Endothelial cell of umbilical vein (primary cell): ENCODE data around the gene PPFIA3.

Experiments
- EZH2 ChIP-seq: IDR thresholded peaks from 2 replicates; pipeline ENCODE4 v1.6.1; 2012; ENCODE audit warnings: borderline replicate concordance, low read depth, mild to moderate bottlenecking, moderate library complexity, low read length, inconsistent platforms; ENCODE audit not compliant: severe bottlenecking
- POLR2A ChIP-seq: IDR thresholded peaks from 2 replicates; pipeline ENCODE4 v1.6.1; 2012; ENCODE audit warnings: low read depth, mild to moderate bottlenecking, control low read depth, low read length
- POLR2AphosphoS5 ChIP-seq: IDR thresholded peaks from 2 replicates; pipeline ENCODE4 v1.6.1; 2012; ENCODE audit warnings: low read depth, mild to moderate bottlenecking, control low read depth, low read length, moderate library complexity; ENCODE audit not compliant: insufficient read depth
- TF ChIP-seq, protein P1 (sequence below), 2 donors: IDR thresholded peaks; 1 replicate in 1 of 2; 2 replicates in 1 of 2; pipeline ENCODE4 v1.5.1; 2011; ENCODE audit warnings: low read length in 2 of 2, mild to moderate bottlenecking in 2 of 2, moderate library complexity in 2 of 2, control low read depth in 1 of 2, inconsistent platforms in 1 of 2, low read depth in 1 of 2; ENCODE audit not compliant: insufficient read depth in 1 of 2; ENCODE audit errors: extremely low read depth in 1 of 2

- TF ChIP-seq POLR2A = no peak
- TF ChIP-seq, protein P1, sequence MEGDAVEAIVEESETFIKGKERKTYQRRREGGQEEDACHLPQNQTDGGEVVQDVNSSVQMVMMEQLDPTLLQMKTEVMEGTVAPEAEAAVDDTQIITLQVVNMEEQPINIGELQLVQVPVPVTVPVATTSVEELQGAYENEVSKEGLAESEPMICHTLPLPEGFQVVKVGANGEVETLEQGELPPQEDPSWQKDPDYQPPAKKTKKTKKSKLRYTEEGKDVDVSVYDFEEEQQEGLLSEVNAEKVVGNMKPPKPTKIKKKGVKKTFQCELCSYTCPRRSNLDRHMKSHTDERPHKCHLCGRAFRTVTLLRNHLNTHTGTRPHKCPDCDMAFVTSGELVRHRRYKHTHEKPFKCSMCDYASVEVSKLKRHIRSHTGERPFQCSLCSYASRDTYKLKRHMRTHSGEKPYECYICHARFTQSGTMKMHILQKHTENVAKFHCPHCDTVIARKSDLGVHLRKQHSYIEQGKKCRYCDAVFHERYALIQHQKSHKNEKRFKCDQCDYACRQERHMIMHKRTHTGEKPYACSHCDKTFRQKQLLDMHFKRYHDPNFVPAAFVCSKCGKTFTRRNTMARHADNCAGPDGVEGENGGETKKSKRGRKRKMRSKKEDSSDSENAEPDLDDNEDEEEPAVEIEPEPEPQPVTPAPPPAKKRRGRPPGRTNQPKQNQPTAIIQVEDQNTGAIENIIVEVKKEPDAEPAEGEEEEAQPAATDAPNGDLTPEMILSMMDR (IDR thresholded peaks at IDR 0.05; ENCODE audit: extremely low read depth in 1 of 2, insufficient read depth in 1 of 2, low read depth in 1 of 2, low read length in 2 of 2) = no peak
- TF ChIP-seq POLR2AphosphoS5 = no peak
- TF ChIP-seq EZH2 = no peak
These were observed 33.9 kb downstream of the PPFIA3 start for GRCh38 chr19:49153167-49153809.
